ENCODE results near the gene TNFSF11.
A peak's percentile ranks its signal among the peaks of the same experiment; 100 is the strongest.

Gene TNFSF11

GRCh38 chr13:42532561-42533335 lies 41.2 kb upstream of the TNFSF11 start:
- Histone ChIP-seq H3K9me3 (ENCODE audit: severe bottlenecking) (no peaks in the 10 kb centered on the region), H3K27me3 (ENCODE audit: insufficient read depth, poor library complexity, severe bottlenecking) (no peaks in the 10 kb centered on the region), H3K27ac (ENCODE audit: poor library complexity, severe bottlenecking) (no peak overlapping the region), H3K36me3 (ENCODE audit: low read depth) (no peaks in the 10 kb centered on the region), H3K4me3 (ENCODE audit: severe bottlenecking) (no peak overlapping the region), H3K4me1 (ENCODE audit: insufficient read depth, poor library complexity, severe bottlenecking) (no peaks in the 10 kb centered on the region)
- DNase-seq (ENCODE audit: low spot score) (no peak), ATAC-seq (ENCODE audit: low read depth) (no peak)
- TF ChIP-seq CTCF (IDR thresholded peaks at IDR 0.05; ENCODE audit: poor library complexity, severe bottlenecking) = no peak

- ATAC-seq (ENCODE audit: low read depth) (no peak), DNase-seq (ENCODE audit: low spot score) (no peak)
- Histone ChIP-seq H3K27ac (ENCODE audit: poor library complexity, severe bottlenecking) (no peak overlapping the region), H3K27me3 (ENCODE audit: insufficient read depth, poor library complexity, severe bottlenecking) (no peaks in the 10 kb centered on the region), H3K4me3 (ENCODE audit: severe bottlenecking) (no peak overlapping the region), H3K9me3 (ENCODE audit: severe bottlenecking) (no peaks in the 10 kb centered on the region), H3K4me1 (ENCODE audit: insufficient read depth, poor library complexity, severe bottlenecking) (no peaks in the 10 kb centered on the region), H3K36me3 (ENCODE audit: low read depth) (no peaks in the 10 kb centered on the region)
- TF ChIP-seq CTCF (IDR thresholded peaks at IDR 0.05; ENCODE audit: poor library complexity, severe bottlenecking) = no peak
Measured at GRCh38 chr13:42533336-42533591, 40.7 kb upstream of the TNFSF11 start.

- H3K4me1 ChIP-seq (ENCODE audit: insufficient read depth, poor library complexity, severe bottlenecking) = no peaks in the 10 kb centered on the region
- ATAC-seq (ENCODE audit: low read depth) (no peak), DNase-seq (ENCODE audit: low spot score) (no peak)
- no peak overlapping the region for H3K27ac ChIP-seq (ENCODE audit: poor library complexity, severe bottlenecking)
- no peaks in the 10 kb centered on the region for H3K27me3 ChIP-seq (ENCODE audit: insufficient read depth, poor library complexity, severe bottlenecking)
- H3K36me3 ChIP-seq (ENCODE audit: low read depth) = no peaks in the 10 kb centered on the region
- H3K4me3 ChIP-seq (ENCODE audit: severe bottlenecking) = no peak overlapping the region
- TF ChIP-seq CTCF (IDR thresholded peaks at IDR 0.05; ENCODE audit: poor library complexity, severe bottlenecking) = no peak
- H3K9me3 ChIP-seq (ENCODE audit: severe bottlenecking) = no peaks in the 10 kb centered on the region
Measured at GRCh38 chr13:42534785-42535184, 39.2 kb upstream of the TNFSF11 start.

- Histone ChIP-seq H3K4me1 (ENCODE audit: insufficient read depth, poor library complexity, severe bottlenecking) (no peaks in the 10 kb centered on the region), H3K27me3 (ENCODE audit: insufficient read depth, poor library complexity, severe bottlenecking) (no peaks in the 10 kb centered on the region), H3K4me3 (ENCODE audit: severe bottlenecking) (no peak overlapping the region), H3K9me3 (ENCODE audit: severe bottlenecking) (no peaks in the 10 kb centered on the region), H3K36me3 (ENCODE audit: low read depth) (no peaks in the 10 kb centered on the region), H3K27ac (ENCODE audit: poor library complexity, severe bottlenecking) (no peak overlapping the region)
- DNase-seq (ENCODE audit: low spot score) = no peak
- no peak for TF ChIP-seq CTCF (IDR thresholded peaks at IDR 0.05; ENCODE audit: poor library complexity, severe bottlenecking)
- ATAC-seq (ENCODE audit: low read depth) = no peak
Measured at GRCh38 chr13:42538996-42539395, 35.0 kb upstream of the TNFSF11 start.

GRCh38 chr13:42539670-42540069 lies 34.3 kb upstream of the TNFSF11 start:
- Histone ChIP-seq H3K27me3 (ENCODE audit: insufficient read depth, poor library complexity, severe bottlenecking) (no peaks in the 10 kb centered on the region), H3K27ac (ENCODE audit: poor library complexity, severe bottlenecking) (no peak overlapping the region), H3K4me3 (ENCODE audit: severe bottlenecking) (no peak overlapping the region), H3K4me1 (ENCODE audit: insufficient read depth, poor library complexity, severe bottlenecking) (no peaks in the 10 kb centered on the region), H3K9me3 (ENCODE audit: severe bottlenecking) (no peaks in the 10 kb centered on the region), H3K36me3 (ENCODE audit: low read depth) (no peaks in the 10 kb centered on the region)
- no peak for TF ChIP-seq CTCF (IDR thresholded peaks at IDR 0.05; ENCODE audit: poor library complexity, severe bottlenecking)
- ATAC-seq (ENCODE audit: low read depth) = peak; percentile 73
- DNase-seq (ENCODE audit: low spot score) = no peak

Measured in RWPE2 (cell line).